ENCODE measurements around the gene SLC1A3. TPM values are rescaled to one million over a fixed set of nuclear protein-coding genes. Genes with fewer than 3 reads are reported as not detected.

SLC1A3 gene
- total and polyA plus RNA-seq, 2 of the 4 experiments (the other 2 are of a cell fraction) = 0.27 to 1.3 TPM

DNA sequence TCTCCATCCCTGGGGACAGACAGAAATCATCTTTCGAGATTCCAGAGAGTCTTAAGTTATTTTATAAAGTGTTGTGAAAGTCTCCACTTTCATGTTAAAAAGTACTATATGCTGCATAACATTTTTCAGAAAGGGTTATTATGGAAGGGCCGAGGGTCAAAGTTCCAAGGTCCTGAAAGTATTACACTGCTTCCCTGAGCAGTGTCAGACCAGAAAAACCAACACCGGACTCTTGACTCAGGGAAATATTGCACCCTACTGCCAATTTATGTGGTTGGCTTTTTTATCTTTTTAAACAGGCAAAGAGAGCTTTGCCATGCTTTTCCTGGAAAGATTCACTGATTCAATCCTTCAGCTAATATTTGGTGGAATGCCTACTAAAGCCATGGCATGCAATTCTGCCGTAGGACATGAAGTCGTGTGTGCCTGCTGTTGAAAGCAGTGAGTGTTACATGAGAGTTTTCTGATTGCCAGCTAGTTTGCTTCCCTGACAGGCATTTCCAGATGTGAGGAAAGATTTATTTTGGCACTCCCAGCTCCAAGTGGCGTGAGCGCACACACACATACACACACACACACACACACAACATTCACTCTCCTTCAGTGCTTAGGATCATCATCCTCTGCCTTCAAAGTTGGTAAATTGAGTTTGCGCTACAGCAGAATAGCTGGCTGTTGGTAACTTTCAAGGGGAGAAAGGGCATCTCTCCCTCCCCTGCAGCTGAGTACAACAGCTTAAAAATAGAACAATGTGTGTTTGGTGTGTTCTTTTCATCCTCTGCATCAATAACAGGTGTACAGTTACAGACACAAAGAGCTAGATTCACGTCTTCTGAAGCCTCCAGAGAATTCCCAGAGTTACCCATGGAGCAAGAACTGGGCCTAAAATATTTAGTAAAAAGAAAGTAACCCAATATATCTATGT is 45.6 kb downstream of the SLC1A3 start:
- in situ Hi-C loops (cut with MboI; ENCODE audit: low sequenced_read_pairs) = no loop called here

More for the DNA sequence above, 45.6 kb downstream of the SLC1A3 start:
- Histone ChIP-seq H3K27me3 (ENCODE audit: control insufficient read depth, insufficient read depth, low read length) (peaks cover 3% of the 10 kb centered on the region), H3K4me2 (ENCODE audit: low read depth, low read length) (no peak overlapping the region), H3K56ac (ENCODE audit: extremely low read depth, insufficient read depth, low read length) (no peak overlapping the region; the same call in 1 of the 2 replicates), H2BK20ac (ENCODE audit: low read depth, low read length) (no peak overlapping the region), H3K18ac (ENCODE audit: low read depth, low read length) (no peak overlapping the region), H3K4ac (ENCODE audit: low read depth, low read length) (no peak overlapping the region), H2BK5ac (ENCODE audit: low read depth, low read length, poor library complexity, severe bottlenecking) (no peak overlapping the region), H4K8ac (ENCODE audit: low read depth in 2 of 2, low read length in 2 of 2) (no peak overlapping the region), H3K9ac (ENCODE audit: low read depth, low read length) (no peak overlapping the region), H4K91ac (ENCODE audit: insufficient read depth, low read depth, low read length) (no peak overlapping the region), H3K14ac (replicated peaks; ENCODE audit: low read depth, low read length) (no peak overlapping the region), H2BK15ac (ENCODE audit: low read depth, low read length) (no peak overlapping the region), H3K27ac (ENCODE audit: insufficient read depth, low read length) (no peak overlapping the region), H3K79me1 (ENCODE audit: low read depth in 1 of 2, low read length in 2 of 2) (no peaks in the 10 kb centered on the region), H2AK5ac (ENCODE audit: low read depth, low read length) (no peak overlapping the region), H3K23ac (ENCODE audit: low read depth, low read length) (no peak overlapping the region), H2AFZ (replicated peaks; ENCODE audit: low read length, poor library complexity) (no peak overlapping the region), H4K5ac (ENCODE audit: low read depth, low read length) (no peak overlapping the region), H3K9me1 (ENCODE audit: insufficient read depth, low read length) (peaks cover 12% of the 10 kb centered on the region; the same call in 1 of the 2 replicates), H2AK9ac (replicated peaks; ENCODE audit: low read depth, low read length, poor library complexity) (no peak overlapping the region), H3K4me1 (ENCODE audit: control insufficient read depth, insufficient read depth, low read length) (no peaks in the 10 kb centered on the region), H4K20me1 (ENCODE audit: insufficient read depth, low read length) (no peaks in the 10 kb centered on the region), H3K9me3 (ENCODE audit: control insufficient read depth, insufficient read depth, low read length) (no peaks in the 10 kb centered on the region), H2BK120ac (ENCODE audit: low read depth, low read length) (no peak overlapping the region), H3K36me3 (ENCODE audit: control insufficient read depth, insufficient read depth, low read length) (no peaks in the 10 kb centered on the region), H3K4me3 (ENCODE audit: insufficient read depth, low read depth, low read length) (no peak overlapping the region)
- DNase-seq = no peak
- ATAC-seq (ENCODE audit: low read depth) = no peak
- no CpG with 5 or more reads among the region's 9 CpGs for WGBS, 2 experiments (ENCODE audit: extremely low coverage in 2 of 2, insufficient read length in 1 of 2)
- TF ChIP-seq RAD21 (IDR thresholded peaks at IDR 0.05; ENCODE audit: low read length) (no peak), FOS (IDR thresholded peaks at IDR 0.05; ENCODE audit: low read depth, low read length) (no peak)
- BruUV-seq (replicated peaks) = no TSS peak
- dilution Hi-C loops (cut with HindIII; ENCODE audit: low sequenced_read_pairs, unreplicated experiment) = no loop called here
- intact Hi-C loops (cut with micrococcal nuclease) = no loop called here
- ChIA-PET POLR2A (ENCODE audit: unreplicated experiment) (no interaction called here), CTCF (no interaction called here)
